ENCODE measurements around the gene BACH2. TPM values are rescaled to one million over a fixed set of nuclear protein-coding genes. Genes with fewer than 3 reads are reported as not detected.

The BACH2 gene
- total RNA-seq, 6 donors from 2014 or later: 3.1 to 6.8 (median 5.3) TPM

GRCh38 chr6:90173262-90173925 is 123.2 kb downstream of the BACH2 start:
- Histone ChIP-seq H3K27ac (no peak overlapping the region), H3K27me3 (no peaks in the 10 kb centered on the region), H3K4me1 (peaks cover 12 to 32% (median 21%) of the 10 kb centered on the region in 4 donors), H3K36me3 (no peaks in the 10 kb centered on the region), H3K4me3 (no peak overlapping the region), H3K9me3 (no peaks in the 10 kb centered on the region)
- no peak for ATAC-seq (ENCODE audit: low FRiP score in 2 of 2)
- DNase-seq: no peak
- 74 to 80% methylated on average over 3 of the region's 3 CpGs for WGBS, 2 donors
- TF ChIP-seq POLR2A (IDR thresholded peaks at IDR 0.05): no peak

DNA sequence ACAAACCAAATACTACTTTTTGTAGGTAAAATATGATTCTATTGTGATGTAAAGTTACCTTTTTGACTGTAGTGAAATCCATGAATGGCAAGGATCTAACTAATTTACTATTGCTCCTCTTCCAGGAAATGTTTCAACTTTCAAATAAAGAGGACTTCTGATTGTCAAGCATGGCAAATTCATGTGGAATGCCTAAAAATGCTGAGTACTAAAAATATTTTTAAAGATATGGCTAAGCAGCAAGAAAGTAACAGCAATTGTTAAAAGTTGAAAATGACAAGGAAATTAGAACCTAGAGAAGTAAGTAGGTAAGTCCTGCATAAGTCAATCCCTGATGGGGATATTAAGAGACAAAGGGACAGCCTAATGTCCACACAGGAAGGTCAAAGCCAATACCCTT is 126.0 kb downstream of the BACH2 start:
- no peaks in the 10 kb centered on the region for H3K36me3 ChIP-seq
- DNase-seq: no peak
- H3K9me3 ChIP-seq: no peaks in the 10 kb centered on the region
- TF ChIP-seq POLR2A (IDR thresholded peaks at IDR 0.05): no peak
- no peak for TF ChIP-seq EP300 (IDR thresholded peaks at IDR 0.05)
- no peak for TF ChIP-seq CTCF (IDR thresholded peaks at IDR 0.05)
- TF ChIP-seq POLR2AphosphoS5 (IDR thresholded peaks at IDR 0.05): no peak
- no peak overlapping the region for H3K27ac ChIP-seq
- no peaks in the 10 kb centered on the region for H3K27me3 ChIP-seq
- H3K4me1 ChIP-seq: peaks cover 0 to 13% (median 2%) of the 10 kb centered on the region in 4 donors
- no peak overlapping the region for H3K4me3 ChIP-seq
- no peak for ATAC-seq (ENCODE audit: low FRiP score in 2 of 2)

GRCh38 chr6:90169374-90169773 is 127.3 kb downstream of the BACH2 start:
- DNase-seq: no peak
- no peaks in the 10 kb centered on the region for H3K27me3 ChIP-seq

GRCh38 chr6:90168693-90169131 is 127.9 kb downstream of the BACH2 start:
- 34 to 45% methylated on average over 4 of the region's 4 CpGs for WGBS, 2 donors
- DNase-seq (no peak), ATAC-seq (ENCODE audit: low FRiP score in 2 of 2) (peak in 1 of 2 donors; percentile 81)

More at GRCh38 chr6:90169374-90169773, 127.3 kb downstream of the BACH2 start:
- 44 to 52% methylated on average over 4 of the region's 4 CpGs for WGBS, 2 donors
- peaks cover 0 to 10% (median 0%) of the 10 kb centered on the region in 4 donors for H3K4me1 ChIP-seq
- H3K4me3 ChIP-seq: no peak overlapping the region
- peak in 1 of 2 donors; percentile 39 for ATAC-seq (ENCODE audit: low FRiP score in 2 of 2)
- no peak overlapping the region for H3K27ac ChIP-seq
- TF ChIP-seq CTCF (IDR thresholded peaks at IDR 0.05): no peak
- TF ChIP-seq POLR2A (IDR thresholded peaks at IDR 0.05): no peak
- TF ChIP-seq POLR2AphosphoS5 (IDR thresholded peaks at IDR 0.05): no peak
- TF ChIP-seq EP300 (IDR thresholded peaks at IDR 0.05): no peak
- H3K9me3 ChIP-seq: no peaks in the 10 kb centered on the region
- no peaks in the 10 kb centered on the region for H3K36me3 ChIP-seq

More at GRCh38 chr6:90168693-90169131, 127.9 kb downstream of the BACH2 start:
- TF ChIP-seq EP300 (IDR thresholded peaks at IDR 0.05): no peak
- no peak for TF ChIP-seq POLR2A (IDR thresholded peaks at IDR 0.05)
- TF ChIP-seq CTCF (IDR thresholded peaks at IDR 0.05): no peak
- no peak for TF ChIP-seq POLR2AphosphoS5 (IDR thresholded peaks at IDR 0.05)
- H3K27ac ChIP-seq: no peak overlapping the region
- H3K27me3 ChIP-seq: no peaks in the 10 kb centered on the region
- no peaks in the 10 kb centered on the region for H3K9me3 ChIP-seq
- no peaks in the 10 kb centered on the region for H3K36me3 ChIP-seq
- H3K4me1 ChIP-seq: peaks cover 0 to 10% (median 0%) of the 10 kb centered on the region in 4 donors
- no peak overlapping the region for H3K4me3 ChIP-seq

Measured in upper lobe of left lung (tissue), 6 donors.